Dermis microvascular lymphatic vessel endothelial cell (primary cell): ENCODE measurements around the gene GPR107. TPM values are rescaled to one million over a fixed set of nuclear protein-coding genes. Genes with fewer than 3 reads are reported as not detected.

Experiments
- DNase-seq, 2 donors: peaks; one replicate each; pipeline versions ENCODE4 v3.0.0 to v3.0.0-alpha.2; 2010; ENCODE audit warnings: low read depth in 2 of 2
- total RNA-seq: library from RNA; depleted of rRNA; stranded (reverse); fragments of >200 nt; gene quantifications from 2 replicates; pipeline ENCODE4 v1.2.1, GENCODE V29; 2014

GPR107 gene
- total RNA-seq, 1 donor from 2014 or later, result 19.8 TPM

GRCh38 chr9:130027533-130028365, 26.0 kb upstream of the GPR107 start:
- DNase-seq, result no peak

GRCh38 chr9:130028493-130029222, 25.0 kb upstream of the GPR107 start:
- DNase-seq, result peak; percentile 31 to 62

- DNase-seq, result no peak
Measured at GRCh38 chr9:130029223-130029973, 24.3 kb upstream of the GPR107 start.

- no peak for DNase-seq
Measured at GRCh38 chr9:130030651-130031127, 23.0 kb upstream of the GPR107 start.

- peak in 1 of 2 donors; percentile 54 for DNase-seq
Measured at GRCh38 chr9:130034570-130034969, 19.1 kb upstream of the GPR107 start.

GRCh38 chr9:130036099-130036498, 17.6 kb upstream of the GPR107 start:
- peak in 1 of 2 donors; percentile 81 for DNase-seq

GRCh38 chr9:130039528-130040147, 14.1 kb upstream of the GPR107 start:
- DNase-seq, result peak in 1 of 2 donors; percentile 29

GRCh38 chr9:130040984-130041647, 12.6 kb upstream of the GPR107 start:
- no peak for DNase-seq

- no peak for DNase-seq
Measured at GRCh38 chr9:130041648-130042405, 11.9 kb upstream of the GPR107 start.

GRCh38 chr9:130042406-130042884, 11.3 kb upstream of the GPR107 start:
- DNase-seq, result peak in 1 of 2 donors; percentile 25

- DNase-seq, result peak; percentile 43 to 85
Measured at GRCh38 chr9:130042885-130043653, 10.6 kb upstream of the GPR107 start, which contains the start of gene FNBP1. Gene FNBP1 (minus strand): TSS chr9:130043189. CDS start chr9:130042975, 214 bp downstream.

- peak; percentile 53 to 77 for DNase-seq
Measured at GRCh38 chr9:130043654-130044623, 9.8 kb upstream of the GPR107 start.

GRCh38 chr9:130045725-130046450, 7.8 kb upstream of the GPR107 start:
- DNase-seq, result no peak

GRCh38 chr9:130049431-130050210, 4.1 kb upstream of the GPR107 start:
- DNase-seq, result no peak

- no peak for DNase-seq
Measured at GRCh38 chr9:130050462-130050861, 3.2 kb upstream of the GPR107 start.

GRCh38 chr9:130051855-130052254, 1.9 kb upstream of the GPR107 start:
- no peak for DNase-seq
